Activated effector memory CD4-positive, alpha-beta T cell treated with anti-CD3 and anti-CD28 coated beads, Interleukin-2, amount 50 U/mL, for 16 hours (primary cell): ENCODE data around the gene EXOC3L1.

Experiments
- DNase-seq: peaks from one replicate; pipeline ENCODE4 v3.0.0-alpha.2; 2020

Gene EXOC3L1

GRCh38 chr16:67216612-67217490, 26.9 kb upstream of the EXOC3L1 start:
- no peak for DNase-seq

GRCh38 chr16:67215706-67216105, 25.8 kb upstream of the EXOC3L1 start:
- DNase-seq: no peak

GRCh38 chr16:67213197-67214019, 23.5 kb upstream of the EXOC3L1 start:
- no peak for DNase-seq

- DNase-seq: no peak
Observed at GRCh38 chr16:67212766-67213165, 22.8 kb upstream of the EXOC3L1 start.

GRCh38 chr16:67211674-67212073, 21.7 kb upstream of the EXOC3L1 start:
- DNase-seq: no peak

GRCh38 chr16:67210069-67210937, 20.4 kb upstream of the EXOC3L1 start:
- no peak for DNase-seq

- DNase-seq: no peak
Observed at GRCh38 chr16:67209565-67209964, 19.6 kb upstream of the EXOC3L1 start.

GRCh38 chr16:67208154-67208896, 18.4 kb upstream of the EXOC3L1 start:
- no peak for DNase-seq

- no peak for DNase-seq
Observed at GRCh38 chr16:67207249-67208091, 17.5 kb upstream of the EXOC3L1 start.

- DNase-seq: no peak
Observed at GRCh38 chr16:67206838-67207248, 16.9 kb upstream of the EXOC3L1 start.

GRCh38 chr16:67206129-67206837, 16.3 kb upstream of the EXOC3L1 start:
- no peak for DNase-seq

- DNase-seq: no peak
Observed at GRCh38 chr16:67204076-67204475, 14.1 kb upstream of the EXOC3L1 start.

- DNase-seq: no peak
Observed at GRCh38 chr16:67202956-67203493, 13.1 kb upstream of the EXOC3L1 start.

GRCh38 chr16:67202426-67202825, 12.5 kb upstream of the EXOC3L1 start:
- DNase-seq: no peak

GRCh38 chr16:67201411-67202345, 11.7 kb upstream of the EXOC3L1 start:
- DNase-seq: no peak

- no peak for DNase-seq
Observed at GRCh38 chr16:67200491-67200890, 10.6 kb upstream of the EXOC3L1 start.

GRCh38 chr16:67199808-67200198, 9.9 kb upstream of the EXOC3L1 start:
- no peak for DNase-seq

- DNase-seq: no peak
Observed at GRCh38 chr16:67199011-67199807, 9.3 kb upstream of the EXOC3L1 start, which contains the start of gene ELMO3. TSS of gene ELMO3 (plus strand) at chr16:67199131. CDS start at chr16:67199327, 196 bp downstream.
